SK-N-DZ (cell line): ENCODE results near the gene DYNC1LI2.
A peak's percentile ranks its signal among the peaks of the same experiment; 100 is the strongest.
"Not testable (repeated sequence)": the region's sequence is repeated elsewhere in the genome, so short reads cannot be mapped to it uniquely, and the experiment has no call there.

Source experiments
- DNase-seq: peaks from one replicate; pipeline ENCODE4 v3.0.0-alpha.2; 2015; ENCODE audit warnings: low spot score

Gene DYNC1LI2

DNA sequence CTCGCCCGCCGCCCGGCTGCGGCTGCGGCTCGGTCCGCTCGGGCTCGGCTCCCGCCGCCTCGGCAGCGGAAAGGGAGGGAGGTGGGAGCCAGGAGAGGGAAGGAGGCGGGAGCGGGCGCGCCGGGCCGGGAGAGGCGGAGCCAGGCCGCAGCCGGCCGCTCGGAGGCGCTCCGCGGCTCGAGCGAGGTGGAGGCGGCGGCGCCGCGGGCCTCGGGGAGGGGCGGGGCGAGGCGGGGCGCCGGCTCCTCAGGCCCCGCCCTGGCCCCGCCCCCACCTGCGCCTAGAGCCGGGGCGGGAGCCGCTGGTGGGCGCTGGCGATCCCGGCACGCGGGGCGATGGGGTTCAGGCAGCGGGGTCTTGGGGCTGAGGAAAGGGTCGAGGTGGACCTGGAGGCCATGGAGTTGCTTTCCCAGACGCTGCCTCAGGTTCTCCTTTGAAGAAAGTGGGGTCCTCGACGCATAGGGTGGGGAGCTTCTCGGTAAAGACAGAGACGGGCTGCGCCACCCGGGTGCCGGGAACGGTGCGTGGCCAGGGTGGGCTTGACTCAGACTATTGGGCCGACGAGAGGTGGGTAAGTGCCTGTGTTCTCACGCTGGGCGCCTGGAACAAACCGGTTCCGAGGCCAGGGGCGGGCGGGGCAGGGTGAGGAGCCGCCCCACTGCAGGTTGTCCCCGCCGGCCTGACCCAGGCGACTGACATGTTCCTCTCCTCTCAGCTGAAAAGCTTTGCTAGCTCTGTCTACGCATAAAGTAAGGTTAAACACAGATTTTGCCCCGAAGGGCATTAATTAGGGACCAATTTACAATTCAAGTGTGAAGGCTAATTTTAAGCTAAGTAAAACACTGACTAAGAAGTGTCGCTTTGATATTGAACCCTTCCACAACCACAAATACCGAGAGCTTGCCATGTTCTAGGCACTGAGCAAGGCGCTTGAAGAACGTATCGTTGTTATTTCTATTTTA is 54.5 kb downstream of the DYNC1LI2 start, which contains the start of gene CMTM4:
Gene CMTM4, minus strand, starts transcription at position 75 of the 962 bp plus-strand sequence. CDS start 218 bp downstream, outside the sequence.
- DNase-seq = peak; percentile 69

DNA sequence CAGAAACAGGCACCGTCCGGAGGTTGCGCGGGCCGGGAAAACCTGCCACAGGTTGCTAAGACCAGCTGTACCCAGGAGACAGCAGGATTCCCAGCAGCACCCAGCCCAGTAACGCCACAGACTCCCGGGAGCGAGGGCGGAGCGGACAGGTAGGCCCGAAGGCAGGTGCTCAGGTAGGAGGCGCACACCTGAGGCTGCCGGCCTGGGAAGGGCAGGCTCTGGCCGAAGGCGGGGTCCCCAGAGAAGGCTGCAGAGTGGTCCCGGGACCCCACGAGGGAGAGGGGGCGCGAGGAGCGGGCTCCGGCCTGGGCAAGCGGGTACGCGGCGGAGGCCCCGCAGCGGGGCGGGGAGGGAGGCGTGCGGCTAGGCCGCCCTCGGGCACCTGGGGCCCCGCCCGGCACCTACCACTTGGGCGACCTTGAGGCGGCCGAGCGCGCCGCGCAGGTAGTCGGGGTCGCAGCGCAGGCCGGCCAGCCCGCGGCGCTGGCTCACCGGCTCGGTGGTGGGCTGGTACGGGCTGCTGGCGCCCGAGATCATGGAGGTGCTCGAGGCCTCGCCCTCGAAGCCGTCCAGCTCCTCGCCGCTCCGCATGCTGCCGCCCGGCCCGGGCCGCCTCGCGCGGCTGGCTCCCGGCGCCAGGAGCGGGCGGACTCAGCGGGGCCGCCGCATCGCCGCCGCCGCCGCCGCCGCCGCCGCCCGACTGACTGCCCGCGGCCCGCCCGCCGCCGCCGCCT is 55.3 kb downstream of the DYNC1LI2 start:
- no peak for DNase-seq

DNA sequence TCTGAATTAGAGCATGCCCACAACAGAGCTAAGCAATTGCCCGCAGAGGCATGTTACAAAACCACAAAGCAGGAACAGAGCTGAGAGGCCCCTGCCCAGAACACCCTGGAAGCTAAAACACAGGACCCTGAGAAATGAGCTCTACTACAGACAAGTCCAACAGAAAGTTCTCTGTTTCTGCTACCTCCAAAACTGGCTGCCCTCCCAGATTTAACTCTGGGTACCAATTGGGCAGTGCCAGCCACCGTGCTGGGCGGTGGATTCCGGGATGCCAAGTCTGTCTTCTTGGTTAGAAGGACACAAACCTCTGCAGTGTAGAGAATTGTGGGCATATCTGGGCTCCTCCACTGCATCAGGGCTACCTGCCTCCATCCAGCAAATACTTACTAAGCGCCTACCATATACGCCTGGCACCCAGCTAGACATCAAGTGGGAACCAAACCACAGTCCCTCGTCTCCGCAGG is 55.9 kb downstream of the DYNC1LI2 start:
- DNase-seq = no peak

DNA sequence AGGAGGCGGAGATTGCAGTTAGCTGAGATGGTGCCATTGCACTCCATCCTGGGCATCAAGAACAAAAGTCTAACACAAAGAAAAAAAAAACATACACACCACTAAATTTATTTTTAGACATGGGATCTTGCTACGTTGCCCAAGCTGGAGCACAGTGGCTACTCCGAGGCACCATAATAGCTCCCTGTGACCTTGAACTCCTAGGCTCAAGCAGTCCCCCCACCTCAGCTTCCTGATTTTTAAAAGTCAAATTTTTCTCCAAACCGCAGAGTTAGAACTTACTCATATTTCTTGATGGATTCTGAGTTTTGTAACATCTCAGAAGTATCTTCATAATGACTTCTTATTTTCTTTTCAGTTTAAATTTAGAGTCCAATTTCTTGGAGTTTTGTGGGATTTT is 58.3 kb downstream of the DYNC1LI2 start:
- no peak for DNase-seq

GRCh38 chr16:66692341-66692740 is 59.1 kb downstream of the DYNC1LI2 start:
- DNase-seq = no peak

GRCh38 chr16:66691234-66691633 is 60.2 kb downstream of the DYNC1LI2 start:
- DNase-seq = no peak

DNA sequence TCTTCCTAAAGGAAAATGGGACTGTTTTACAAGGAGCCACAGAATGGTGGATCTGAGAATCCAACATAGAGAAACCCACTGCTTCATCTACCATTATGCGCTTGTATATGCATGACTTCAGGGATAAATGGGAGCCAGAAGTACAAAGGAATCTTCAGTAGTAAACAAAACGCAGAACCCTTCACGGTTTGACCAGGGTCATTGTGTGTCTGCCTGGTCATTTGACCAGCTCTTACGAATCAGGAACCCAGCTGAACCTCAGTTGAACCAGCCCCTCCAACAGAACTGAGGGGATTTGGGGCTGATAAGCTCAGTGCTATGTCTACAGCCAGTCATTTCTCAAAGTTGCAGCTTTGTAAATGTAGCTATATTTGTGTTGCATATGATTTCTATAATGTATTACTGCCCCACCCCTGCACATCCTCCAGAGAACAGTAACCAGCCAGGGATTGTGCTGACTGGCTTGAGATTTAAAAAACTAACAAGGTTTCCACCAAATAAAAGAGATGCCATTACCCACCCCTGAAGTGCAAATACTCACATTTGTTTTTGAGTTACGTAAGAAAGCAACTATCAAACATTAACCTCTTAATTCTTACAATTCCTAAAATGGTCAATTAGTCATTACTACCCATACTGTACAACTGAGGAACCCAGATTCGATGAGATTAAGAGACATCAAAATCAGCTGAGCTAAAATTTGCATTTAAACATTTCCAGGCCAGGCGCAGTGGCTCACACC is 61.1 kb downstream of the DYNC1LI2 start:
- no peak for DNase-seq

GRCh38 chr16:66689282-66689681 is 62.1 kb downstream of the DYNC1LI2 start:
- no peak for DNase-seq

GRCh38 chr16:66687906-66688625 is 63.3 kb downstream of the DYNC1LI2 start:
- no peak for DNase-seq

DNA sequence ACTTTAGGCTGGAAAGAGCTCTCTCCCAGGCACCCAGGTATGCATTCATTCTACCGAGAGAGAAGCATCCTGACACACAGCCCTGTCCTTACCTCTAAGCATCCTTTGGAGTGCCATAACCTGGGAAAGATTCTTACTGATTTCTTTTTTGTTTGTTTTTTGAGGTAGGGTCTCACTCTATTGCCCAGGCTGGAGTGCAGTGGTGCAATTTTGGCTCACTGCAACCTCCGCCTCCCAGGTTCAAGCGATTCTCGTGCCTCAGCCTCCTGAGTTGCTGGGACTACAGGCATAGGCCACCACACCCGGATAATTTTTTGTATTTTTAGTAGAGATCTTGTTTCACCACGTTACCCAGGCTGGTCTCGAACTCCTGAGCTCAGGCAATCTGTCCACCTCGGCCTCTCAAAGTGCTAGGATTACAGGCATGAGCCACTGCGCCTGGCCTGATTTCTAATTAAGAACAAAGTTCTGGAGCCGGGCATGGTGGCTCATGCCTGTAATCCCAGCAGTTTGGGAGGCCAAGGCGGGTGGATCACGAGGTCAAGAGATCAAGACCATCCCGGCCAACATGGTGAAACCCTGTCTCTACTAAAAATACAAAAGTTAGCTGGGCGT is 65.8 kb downstream of the DYNC1LI2 start:
- not testable (repeated sequence) for DNase-seq

DNA sequence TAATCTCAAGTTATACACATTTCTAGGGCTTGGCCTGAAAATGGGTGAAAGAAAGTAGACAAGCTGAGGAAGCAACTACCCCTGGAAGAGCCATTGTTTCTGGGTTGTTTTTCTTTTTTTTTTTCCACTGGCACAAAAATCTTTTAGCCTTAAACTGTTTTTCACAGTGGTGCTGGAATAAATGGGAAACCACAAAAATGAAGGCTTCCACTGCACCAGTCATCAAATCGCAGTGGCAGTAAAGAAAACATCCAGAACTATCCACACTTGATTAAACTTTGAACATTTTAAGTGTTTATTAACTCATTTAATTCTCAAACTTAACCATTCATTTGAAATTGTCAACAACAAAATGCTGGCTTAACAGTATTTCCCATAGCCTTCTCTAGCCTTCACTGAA is 69.1 kb downstream of the DYNC1LI2 start:
- no peak for DNase-seq

- no peak for DNase-seq
Measured at GRCh38 chr16:66681676-66682075, 69.7 kb downstream of the DYNC1LI2 start.

DNA sequence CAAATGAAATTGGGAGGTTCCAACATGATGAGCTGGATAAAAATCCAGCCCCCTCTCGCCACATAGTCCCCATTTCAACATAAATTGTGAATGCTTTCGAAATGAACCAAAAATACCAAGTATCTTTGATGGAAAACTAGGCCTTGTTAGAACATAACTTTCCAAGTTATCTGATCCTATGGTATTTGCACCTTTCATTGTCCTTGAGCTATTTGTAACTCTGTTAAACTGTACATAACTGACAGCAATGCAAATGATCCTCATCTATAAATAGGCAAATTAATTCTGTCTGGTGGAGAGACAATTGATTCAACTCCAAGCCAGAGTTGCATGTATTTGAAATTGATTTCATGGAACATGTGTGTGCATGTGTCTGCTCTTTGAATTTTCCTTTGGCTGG is 73.1 kb downstream of the DYNC1LI2 start:
- DNase-seq = no peak

DNA sequence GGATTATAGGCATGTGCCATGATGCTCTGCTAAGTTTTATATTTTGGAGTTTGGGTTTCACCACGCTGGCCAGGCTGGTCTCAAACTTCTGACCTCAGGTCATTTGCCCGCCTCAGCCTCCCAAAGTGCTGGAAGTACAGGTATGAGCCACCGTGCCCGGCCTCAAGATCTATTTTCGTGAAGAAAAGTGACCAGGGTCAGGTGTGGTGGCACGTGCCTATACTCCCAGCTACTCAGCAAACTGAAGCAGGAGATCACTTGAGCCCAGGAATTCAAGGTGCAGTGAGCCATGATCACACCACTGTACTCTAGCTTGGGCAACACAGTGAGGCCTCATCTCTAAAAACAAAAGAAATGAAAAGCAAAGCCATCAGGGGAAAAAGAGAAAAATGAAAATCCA is 73.6 kb downstream of the DYNC1LI2 start:
- no peak for DNase-seq

DNA sequence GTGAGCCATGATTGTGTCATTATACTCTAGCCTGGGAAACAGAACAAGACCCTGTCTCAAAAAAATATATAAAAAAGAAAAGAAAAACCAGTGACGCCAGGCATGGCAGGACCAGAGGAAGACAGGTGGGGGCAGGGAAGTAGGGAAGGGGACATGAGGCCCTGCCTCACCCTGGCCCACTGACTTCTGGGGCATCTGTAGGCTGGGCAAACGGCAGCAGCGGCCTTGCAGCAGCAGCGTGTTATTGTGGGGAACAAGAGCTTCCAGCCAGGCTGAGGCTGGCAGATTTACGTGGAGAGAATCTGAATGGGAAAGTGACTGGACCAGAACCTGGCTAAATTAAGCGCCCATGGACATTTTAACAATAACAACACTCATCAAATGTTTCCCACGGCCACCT is 74.2 kb downstream of the DYNC1LI2 start:
- no peak for DNase-seq

DNA sequence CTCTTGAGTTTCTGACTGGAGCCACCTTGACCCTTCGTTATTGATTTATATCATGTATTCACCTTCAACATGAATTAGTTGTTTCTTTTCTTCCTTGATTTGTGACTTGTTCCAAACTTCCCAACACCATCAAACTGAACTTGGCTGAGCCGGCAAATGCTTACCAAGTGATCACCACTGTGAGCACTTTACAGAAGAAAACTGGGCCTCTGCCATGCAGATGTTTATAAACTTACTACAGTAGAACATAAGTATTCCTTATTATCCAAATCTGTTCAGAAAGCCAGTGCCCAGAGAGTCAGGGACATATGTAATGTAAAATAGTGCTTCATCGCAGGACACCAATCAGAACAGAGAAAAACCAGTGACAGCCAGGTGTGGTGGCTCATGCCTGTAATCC is 74.8 kb downstream of the DYNC1LI2 start:
- DNase-seq = no peak

- DNase-seq = no peak
Measured at GRCh38 chr16:66673691-66674090, 77.7 kb downstream of the DYNC1LI2 start.
